MV-4-11 (cell line): ENCODE results near the gene VIPR2.
"Not testable (repeated sequence)": the region's sequence is repeated elsewhere in the genome, so short reads cannot be mapped to it uniquely, and the experiment has no call there.

Experiments
- DNase-seq: peaks from one replicate; lab custom pipeline; 2025; lab: John Stamatoyannopoulos, UW

VIPR2 gene

DNA sequence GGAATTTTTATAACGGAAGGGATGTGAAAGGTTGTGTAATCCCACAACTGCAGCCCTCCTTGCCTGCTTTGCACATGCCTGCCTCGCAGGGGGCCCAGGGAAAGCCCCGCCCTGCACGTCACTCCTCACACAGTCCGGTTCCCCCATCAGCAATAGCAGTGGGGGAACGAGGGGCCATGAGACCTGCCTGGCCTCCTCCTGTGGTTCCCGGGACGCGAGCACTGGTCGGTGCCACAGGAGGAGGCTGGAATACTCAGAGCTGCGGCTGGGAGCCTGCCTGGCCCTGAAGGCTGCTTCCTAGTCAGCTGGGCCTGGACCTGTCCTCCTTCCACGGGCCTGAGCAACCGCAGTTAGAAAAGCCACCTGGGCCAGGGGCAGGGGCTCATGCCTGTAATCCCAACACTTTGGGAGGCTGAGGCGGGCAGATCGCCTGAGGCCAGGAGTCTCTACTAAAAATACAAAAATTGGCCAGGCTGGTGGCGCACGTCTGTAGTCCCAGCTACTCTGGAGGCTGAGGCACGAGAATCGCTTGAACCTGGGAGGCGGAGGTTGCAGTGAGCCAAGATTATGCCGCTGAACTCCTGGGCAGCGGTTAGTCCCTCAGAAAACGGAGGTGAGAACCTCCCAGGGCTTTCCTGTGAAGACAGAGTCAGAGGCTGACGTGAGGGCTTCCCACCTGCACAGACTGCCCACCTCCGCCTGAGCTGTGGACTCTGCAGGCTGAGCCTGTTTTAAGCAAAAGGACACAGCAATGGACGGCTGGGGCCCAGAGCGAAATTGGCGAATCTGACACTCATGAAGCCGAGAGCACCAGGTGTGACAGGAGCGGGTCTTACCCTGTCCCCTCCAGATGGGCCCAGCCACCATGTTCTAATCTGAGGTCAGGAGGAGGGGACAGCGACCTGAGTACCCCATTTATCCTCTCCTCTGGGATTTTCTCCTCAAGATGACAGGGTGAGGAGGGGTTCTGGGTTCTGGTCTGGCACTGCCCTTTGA lies 52.9 kb downstream of the VIPR2 start:
- DNase-seq, result no peak

DNA sequence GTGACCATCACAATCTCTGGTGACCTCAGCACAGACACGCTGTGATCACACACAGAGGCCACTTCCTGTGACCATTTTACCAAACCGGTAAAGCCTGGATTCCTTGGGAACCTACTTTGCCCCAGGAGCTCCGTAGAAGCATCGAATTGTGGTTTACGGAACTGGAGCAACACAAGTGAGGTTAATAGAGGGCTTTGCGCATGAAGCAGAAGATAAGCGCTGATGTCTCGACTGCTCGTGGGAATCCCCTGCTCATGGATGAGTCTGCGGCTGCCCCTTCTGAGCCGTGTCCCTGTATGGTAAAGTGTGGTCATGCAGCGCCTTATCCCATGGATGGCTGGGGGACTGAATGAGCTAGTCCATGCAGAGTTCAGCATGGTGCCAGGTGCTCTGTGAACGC lies 53.6 kb downstream of the VIPR2 start:
- no peak for DNase-seq

GRCh38 chr7:159088016-159088865 lies 56.4 kb downstream of the VIPR2 start:
- no peak for DNase-seq

GRCh38 chr7:159086301-159086925 lies 58.3 kb downstream of the VIPR2 start:
- DNase-seq, result no peak

DNA sequence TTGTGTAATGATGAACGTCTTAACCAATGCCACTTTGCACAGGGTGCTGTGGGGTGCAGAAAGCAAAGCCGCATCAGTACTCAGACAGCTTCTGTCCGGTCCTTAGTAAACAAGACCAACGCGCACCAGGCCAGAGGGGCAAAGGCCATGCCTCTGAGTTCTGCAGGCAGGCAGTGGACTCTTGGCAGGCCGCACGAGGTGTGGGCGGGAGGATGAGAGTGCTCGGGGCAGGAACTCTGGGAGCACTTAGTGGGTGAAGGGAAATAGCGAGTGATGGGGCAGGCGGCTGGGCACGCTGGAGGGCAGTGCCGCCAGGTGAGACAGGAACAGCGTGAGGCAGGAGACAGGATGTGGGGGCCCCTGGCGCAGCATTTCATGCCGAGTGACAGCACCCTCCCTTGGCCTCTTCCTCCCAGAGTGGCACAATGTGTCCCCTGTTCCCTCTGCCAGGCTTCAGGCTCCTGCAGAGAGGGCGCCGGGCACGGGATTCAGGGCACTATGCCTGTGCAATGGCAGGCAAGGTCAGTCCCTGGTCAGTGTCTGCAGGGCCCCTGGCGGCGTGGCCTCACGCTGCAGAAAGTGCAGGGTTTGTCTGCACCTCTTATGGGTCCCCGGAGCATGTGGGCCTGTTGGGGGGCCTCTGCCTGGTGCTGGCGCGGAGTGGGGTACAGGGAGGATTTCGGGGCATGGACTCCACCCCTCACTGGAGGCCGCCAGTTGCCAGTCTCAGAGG lies 60.4 kb downstream of the VIPR2 start:
- DNase-seq, result no peak

- DNase-seq, result no peak
Measured at GRCh38 chr7:159083698-159084068, 61.0 kb downstream of the VIPR2 start.

DNA sequence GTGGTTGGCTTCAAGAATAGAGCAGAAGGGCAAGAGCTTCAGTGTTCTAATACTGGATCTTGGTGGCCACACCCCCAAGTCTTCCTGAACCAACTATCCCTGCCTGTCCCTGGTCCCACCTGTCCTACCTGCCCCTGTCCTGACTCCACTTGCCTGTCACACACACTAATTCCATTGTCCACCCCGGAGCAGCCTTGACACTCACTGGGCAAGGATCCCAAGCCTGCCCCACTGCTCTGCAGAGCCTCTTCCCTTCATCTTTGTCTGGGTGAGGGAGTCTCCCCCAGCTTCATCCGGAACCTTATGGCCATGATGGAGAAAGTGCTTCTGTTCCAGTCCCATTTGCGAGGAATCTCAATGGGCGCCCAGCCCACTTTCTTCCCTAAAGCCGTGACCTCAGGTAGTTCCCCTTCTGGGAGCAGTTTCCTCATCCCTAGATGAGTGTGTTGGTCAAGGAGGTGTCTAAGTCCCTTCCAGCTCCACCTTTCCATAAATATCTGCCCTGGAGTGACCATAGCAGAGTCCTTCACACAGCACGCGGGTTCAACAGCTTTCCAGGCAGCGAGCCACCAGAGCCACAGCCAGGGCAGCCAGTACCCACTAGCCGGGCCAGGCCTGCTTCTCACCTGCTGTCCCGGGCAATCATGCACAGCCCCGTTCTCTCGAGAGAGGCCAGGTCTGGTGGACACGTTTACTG lies 61.5 kb downstream of the VIPR2 start:
- DNase-seq, result no peak

GRCh38 chr7:159082075-159082474 lies 62.6 kb downstream of the VIPR2 start:
- DNase-seq, result not testable (repeated sequence)

DNA sequence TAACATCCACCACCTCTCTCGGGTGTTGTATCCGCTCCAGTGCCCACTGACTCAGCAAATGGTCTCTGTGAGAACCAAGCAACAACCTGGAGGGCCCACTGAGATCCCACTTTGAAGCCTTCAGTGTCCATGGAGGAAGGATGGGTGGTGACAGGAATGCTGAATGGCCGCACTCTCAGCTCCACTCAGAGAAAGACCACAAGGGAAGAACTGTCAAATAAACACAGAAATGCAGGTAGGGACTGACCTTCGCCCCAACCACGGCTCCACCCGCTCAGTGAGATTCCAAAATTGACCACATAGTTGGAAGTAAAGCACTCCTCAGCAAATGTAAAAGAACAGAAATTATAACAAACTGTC lies 65.8 kb downstream of the VIPR2 start:
- DNase-seq, result no peak

GRCh38 chr7:159078193-159078910 lies 66.3 kb downstream of the VIPR2 start:
- DNase-seq, result no peak

- no peak for DNase-seq
Measured at GRCh38 chr7:159076333-159076732, 68.3 kb downstream of the VIPR2 start.

GRCh38 chr7:159075563-159076238 lies 69.0 kb downstream of the VIPR2 start:
- no peak for DNase-seq

- no peak for DNase-seq
Measured at GRCh38 chr7:159071260-159071659, 73.4 kb downstream of the VIPR2 start.

GRCh38 chr7:159070431-159071148 lies 74.1 kb downstream of the VIPR2 start:
- DNase-seq, result peak; percentile 30

DNA sequence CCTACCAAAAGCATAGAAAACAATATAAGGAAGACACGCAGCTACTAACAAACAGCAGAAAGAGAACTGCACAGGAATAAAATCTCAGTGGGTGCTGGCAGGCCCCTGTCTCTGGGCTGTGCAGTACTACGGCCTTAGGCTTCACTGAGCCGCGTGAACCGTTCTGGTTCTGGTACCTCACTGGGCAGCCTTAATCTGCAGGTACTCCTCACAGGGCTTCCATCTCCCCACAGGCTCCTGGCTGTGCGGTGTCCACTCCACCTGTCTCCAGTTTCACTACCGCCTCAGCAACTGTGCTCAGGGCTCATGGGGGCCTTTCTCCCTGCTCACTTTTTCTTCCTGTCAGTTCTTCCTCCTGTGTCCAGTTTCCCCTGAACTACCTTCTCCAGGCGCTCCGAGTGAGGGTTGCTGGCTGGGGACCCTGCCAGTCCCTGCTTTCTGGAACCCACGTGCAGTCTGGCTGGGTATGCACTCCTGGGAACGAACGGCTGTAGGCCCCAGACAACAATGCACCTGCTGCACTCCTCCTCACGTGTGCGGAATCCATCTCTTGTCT lies 75.7 kb downstream of the VIPR2 start:
- DNase-seq, result no peak

- peak; percentile 3 for DNase-seq
Measured at GRCh38 chr7:159068488-159068811, 76.2 kb downstream of the VIPR2 start.

DNA sequence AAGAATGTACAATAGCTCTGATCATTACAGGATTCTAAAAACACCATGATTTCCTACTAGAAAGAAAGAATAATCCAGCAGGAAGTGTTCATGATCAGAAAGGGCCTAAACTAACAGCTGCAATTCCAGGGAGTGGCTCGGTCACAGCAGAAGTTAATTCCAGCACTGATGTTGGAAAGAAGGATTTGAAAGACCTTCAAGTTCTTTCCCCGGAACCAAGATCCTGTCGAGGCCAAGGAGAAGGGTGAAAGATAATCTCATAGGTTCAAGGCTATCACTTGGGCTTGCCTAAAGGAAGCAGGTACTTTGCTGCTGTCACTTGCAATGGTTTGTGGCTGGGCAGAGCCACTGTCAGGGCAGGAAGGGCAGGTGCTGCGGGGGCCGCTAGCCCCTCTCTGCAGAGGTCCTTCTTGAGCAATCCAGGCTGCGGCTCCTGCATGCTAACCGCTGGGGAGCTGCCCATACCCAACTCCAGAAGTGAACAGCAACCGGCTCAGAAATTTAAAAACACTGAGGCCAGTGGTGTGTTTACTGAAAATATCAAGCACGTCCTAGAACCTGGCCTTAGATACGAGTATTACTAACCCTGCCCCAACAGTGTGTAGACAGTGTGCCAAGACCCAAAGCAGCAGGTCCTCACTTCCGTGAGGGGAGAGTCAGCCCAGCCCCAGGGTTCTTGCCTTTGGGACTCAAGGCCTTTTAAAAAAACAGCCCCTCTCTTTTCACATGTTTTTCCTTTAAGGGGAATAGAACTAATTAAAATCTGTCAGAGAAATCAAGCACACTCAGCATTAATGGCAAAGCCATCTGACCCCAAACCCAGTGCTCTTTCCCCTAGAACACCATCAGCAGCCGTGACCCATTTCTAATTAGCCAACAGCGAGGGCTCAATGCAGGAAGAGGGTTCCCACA lies 76.8 kb downstream of the VIPR2 start:
- peak; percentile 37 for DNase-seq
